Stomach (tissue), 19 donors: ENCODE measurements around the gene MKS1. TPM values are rescaled to one million over a fixed set of nuclear protein-coding genes. Genes with fewer than 3 reads are reported as not detected.

Experiments
- DNase-seq, 2 donors: peaks; one replicate each; pipeline versions ENCODE4 v3.0.0 to v3.0.0-alpha.2; 2013 to 2019
- H3K27ac ChIP-seq, 5 donors: fragments of 200-600 bp in 4 of 5; sonication (generic) in 4 of 5; one replicate each; pipeline ENCODE4 v1.5.1; 2013 to 2019; ENCODE audit warnings: mild to moderate bottlenecking in 1 of 5, moderate library complexity in 1 of 5
- H3K27me3 ChIP-seq, 3 donors: fragments of 200-600 bp; sonication (generic); one replicate each; pipeline ENCODE4 v1.5.1; 2017 to 2019; ENCODE audit warnings: mixed run types in 1 of 3
- H3K36me3 ChIP-seq, 4 donors: fragments of 200-600 bp; sonication (generic); 1 replicate in 3 of 4; 2 replicates in 1 of 4; pipeline ENCODE4 v1.5.1; 2016 to 2019
- H3K4me1 ChIP-seq, 4 donors: fragments of 200-600 bp; sonication (generic); one replicate each; pipeline ENCODE4 v1.5.1; 2016 to 2019
- H3K4me3 ChIP-seq, 4 donors: fragments of 200-600 bp; sonication (generic) in 3 of 4; one replicate each; pipeline ENCODE4 v1.5.1; 2016 to 2019; ENCODE audit warnings: mild to moderate bottlenecking in 1 of 4
- H3K9me3 ChIP-seq, 4 donors: fragments of 200-600 bp; sonication (generic); one replicate each; pipeline ENCODE4 v1.5.1; 2016 to 2019
- EP300 ChIP-seq: sonication (generic); formaldehyde crosslinking; IDR thresholded peaks from one replicate; pipeline ENCODE4 v1.6.1; 2017; ENCODE audit warnings: antibody characterized with exemption
- POLR2A ChIP-seq, 4 donors: fragments of 450-650 bp; IDR thresholded peaks; one replicate each; pipeline ENCODE4 v1.6.1; 2016; ENCODE audit warnings: antibody characterized with exemption in 4 of 4, control low read depth in 2 of 4, mild to moderate bottlenecking in 1 of 4, moderate library complexity in 1 of 4
- POLR2AphosphoS5 ChIP-seq, 3 donors: sonication (generic); formaldehyde crosslinking; IDR thresholded peaks; one replicate each; pipeline ENCODE4 v1.6.1; 2016; ENCODE audit warnings: antibody characterized with exemption in 3 of 3
- WGBS, 5 donors: extraction: QIAGEN DNeasy Blood & Tissue Kit in 3 of 5; methylation state at CpG; one replicate each; pipeline versions ENCODE4 v1.1.5 to v1.1.7; 2013 to 2018; 5-methylcytosine and 5-hydroxymethylcytosine counted together
- intact Hi-C: fragments of 100-400 bp; cut with DNase I; formaldehyde crosslinking; loops from one replicate; pipeline ENCODE4 v1.15.1; 2023; ENCODE audit warnings: low total_unique reads
- long read RNA-seq, 10 donors: transcript quantifications; one replicate each; lab custom pipeline, GENCODE V29; 2026
- polyA plus RNA-seq, 3 donors: library from polyadenylated mRNA; stranded (reverse); fragments of 200-250 nt; gene quantifications; one replicate each; pipeline ENCODE4 v1.2.3, GENCODE V29; 2013
- total RNA-seq, 5 donors: library from RNA; depleted of rRNA; stranded (reverse); fragments of >200 nt; gene quantifications; one replicate each; pipeline versions ENCODE4 v1.1.0 to v1.2.3, GENCODE V29; 2014 to 2016
- TF ChIP-seq, protein P1 (sequence below), 7 experiments: fragments of 450-650 bp in 4 of 7; fragments of 200-600 bp in 3 of 7; sonication (generic) in 3 of 7; IDR thresholded peaks; one replicate each; pipeline ENCODE4 v1.5.1; 2016 to 2019; ENCODE audit warnings: antibody characterized with exemption in 7 of 7, control low read depth in 2 of 7, mild to moderate bottlenecking in 1 of 7
- donor health status: healthy with polysubstance abuse.
- donor health status: Bipolar disorder and iron deficiency.
- donor health status: healthy.

Gene MKS1
- total RNA-seq, result 10 to 100 TPM in 3 of 5 donors, 1 to 10 TPM in 2; 3.1 to 18.0 (median 10.5) TPM
- polyA plus RNA-seq, result 10 to 100 TPM in 1 of 3 donors, 1 to 10 TPM in 2; 3.5 to 12.5 (median 6.2) TPM
- long read RNA-seq, donor 1, partial matches to known transcripts, result 0 of 2 reads
- long read RNA-seq, donor 1, other reads (novel, unspliced or antisense), result 0 of 2 reads
- long read RNA-seq, donor 2, result 0 reads
- long read RNA-seq, donor 3, partial matches to known transcripts, result 0 of 3 reads
- long read RNA-seq, donor 3, other reads (novel, unspliced or antisense), result 0 of 3 reads
- long read RNA-seq, donor 4, result 0 reads
- long read RNA-seq, donor 5, partial matches to known transcripts, result 0 of 2 reads
- long read RNA-seq, donor 5, other reads (novel, unspliced or antisense), result 0 of 2 reads
- long read RNA-seq, donor 6, partial matches to known transcripts, result 0 of 3 reads
- long read RNA-seq, donor 6, other reads (novel, unspliced or antisense), result 0 of 3 reads
- long read RNA-seq, donor 7, partial matches to known transcripts, result 0 of 2 reads
- long read RNA-seq, donor 7, other reads (novel, unspliced or antisense), result 0 of 2 reads
- long read RNA-seq, donor 8, partial matches to known transcripts, result 0 of 1 reads
- long read RNA-seq, donor 8, other reads (novel, unspliced or antisense), result 0 of 1 reads
- long read RNA-seq, donor 9, result 0 reads
- long read RNA-seq, donor 10, result 0 reads

- H3K27ac ChIP-seq, result peak within 1 kb of the TSS; percentile 75 to 89 (median 80)
- H3K27me3 ChIP-seq, result no peaks in the 10 kb centered on the region
- peak; percentile 97 to 99 for DNase-seq
- WGBS, 5 donors, result 2 to 4% (median 3%) methylated on average over 30 to 56 of the region's 56 CpGs
- no peaks in the 10 kb centered on the region for H3K9me3 ChIP-seq
- peaks cover 0 to 16% (median 10%) of the 10 kb centered on the region in 4 donors for H3K4me1 ChIP-seq
- intact Hi-C loops, result no loop called here
- TF ChIP-seq POLR2A (IDR thresholded peaks at IDR 0.05) (no peak), EP300 (no peak), POLR2AphosphoS5 (IDR thresholded peaks at IDR 0.05) (peak; percentile 83 to 97 (median 84))
- TF ChIP-seq, protein P1, sequence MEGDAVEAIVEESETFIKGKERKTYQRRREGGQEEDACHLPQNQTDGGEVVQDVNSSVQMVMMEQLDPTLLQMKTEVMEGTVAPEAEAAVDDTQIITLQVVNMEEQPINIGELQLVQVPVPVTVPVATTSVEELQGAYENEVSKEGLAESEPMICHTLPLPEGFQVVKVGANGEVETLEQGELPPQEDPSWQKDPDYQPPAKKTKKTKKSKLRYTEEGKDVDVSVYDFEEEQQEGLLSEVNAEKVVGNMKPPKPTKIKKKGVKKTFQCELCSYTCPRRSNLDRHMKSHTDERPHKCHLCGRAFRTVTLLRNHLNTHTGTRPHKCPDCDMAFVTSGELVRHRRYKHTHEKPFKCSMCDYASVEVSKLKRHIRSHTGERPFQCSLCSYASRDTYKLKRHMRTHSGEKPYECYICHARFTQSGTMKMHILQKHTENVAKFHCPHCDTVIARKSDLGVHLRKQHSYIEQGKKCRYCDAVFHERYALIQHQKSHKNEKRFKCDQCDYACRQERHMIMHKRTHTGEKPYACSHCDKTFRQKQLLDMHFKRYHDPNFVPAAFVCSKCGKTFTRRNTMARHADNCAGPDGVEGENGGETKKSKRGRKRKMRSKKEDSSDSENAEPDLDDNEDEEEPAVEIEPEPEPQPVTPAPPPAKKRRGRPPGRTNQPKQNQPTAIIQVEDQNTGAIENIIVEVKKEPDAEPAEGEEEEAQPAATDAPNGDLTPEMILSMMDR (IDR thresholded peaks at IDR 0.05), result peak in 5 of 7 experiments; percentile 76 to 81 (median 77)
- H3K36me3 ChIP-seq, result peaks cover 0 to 27% (median 24%) of the 10 kb centered on the region in 4 donors
- peak within 1 kb of the TSS; percentile 67 to 75 (median 72) for H3K4me3 ChIP-seq
Observed at GRCh38 chr17:58219007-58219788, at the start of gene MKS1. Gene MKS1, minus strand, starts transcription at chr17:58219255. Its CDS starts 25 bp downstream, at chr17:58219230.

- no peak overlapping the region for H3K4me3 ChIP-seq
- H3K27me3 ChIP-seq, result peaks cover 0 to 53% (median 18%) of the 10 kb centered on the region in 3 donors
- H3K4me1 ChIP-seq, result no peaks in the 10 kb centered on the region
- no peaks in the 10 kb centered on the region for H3K36me3 ChIP-seq
- WGBS, 5 donors, result 80 to 87% (median 83%) methylated on average over 12 of the region's 12 CpGs
- H3K9me3 ChIP-seq, result no peaks in the 10 kb centered on the region
- H3K27ac ChIP-seq, result no peak overlapping the region
- TF ChIP-seq EP300 (no peak), POLR2A (IDR thresholded peaks at IDR 0.05) (no peak), POLR2AphosphoS5 (IDR thresholded peaks at IDR 0.05) (no peak)
- TF ChIP-seq, protein P1 (IDR thresholded peaks at IDR 0.05), result no peak
- DNase-seq, result no peak
- intact Hi-C loops, result no loop called here
Observed at GRCh38 chr17:58268326-58268725, 49.3 kb upstream of the MKS1 start.

- Histone ChIP-seq H3K27ac (no peak overlapping the region), H3K27me3 (peaks cover 0 to 58% (median 21%) of the 10 kb centered on the region in 3 donors), H3K4me1 (no peaks in the 10 kb centered on the region), H3K36me3 (no peaks in the 10 kb centered on the region), H3K4me3 (no peak overlapping the region), H3K9me3 (no peaks in the 10 kb centered on the region)
- TF ChIP-seq POLR2A (IDR thresholded peaks at IDR 0.05), result no peak
- TF ChIP-seq, protein P1 (IDR thresholded peaks at IDR 0.05), result no peak
- TF ChIP-seq POLR2AphosphoS5 (IDR thresholded peaks at IDR 0.05), result no peak
- TF ChIP-seq EP300, result no peak
- DNase-seq, result no peak
- intact Hi-C loops, result no loop called here
- WGBS, 5 donors, result 75 to 88% (median 83%) methylated on average over 15 to 22 of the region's 22 CpGs
Observed at GRCh38 chr17:58267347-58268324, 48.6 kb upstream of the MKS1 start.
